Neuronal stem cell (in vitro differentiated cells): ENCODE results near the gene CERS2. TPM values are rescaled to one million over a fixed set of nuclear protein-coding genes. Genes with fewer than 3 reads are reported as not detected.
A peak's percentile ranks its signal among the peaks of the same experiment; 100 is the strongest.

Experiments
- DNase-seq: peaks from one replicate; pipeline ENCODE4 v3.0.0-alpha.2; 2013; ENCODE audit warnings: low spot score
- H2AFZ ChIP-seq: one replicate; pipeline ENCODE4 v1.6.1; 2013; ENCODE audit warnings: mild to moderate bottlenecking, low read length, inconsistent platforms
- H2AK5ac ChIP-seq: 2 replicates; pipeline ENCODE4 v1.6.1; 2013; ENCODE audit warnings: low read depth, mild to moderate bottlenecking, inconsistent platforms, low read length, moderate library complexity, mixed read lengths
- H2BK120ac ChIP-seq: 2 replicates; pipeline ENCODE4 v1.6.1; 2013; ENCODE audit warnings: low read depth, mild to moderate bottlenecking, inconsistent platforms, low read length, moderate library complexity, mixed read lengths
- H2BK12ac ChIP-seq: one replicate; pipeline ENCODE4 v1.6.1; 2013; ENCODE audit warnings: low read length, inconsistent platforms
- H2BK15ac ChIP-seq: 2 replicates; pipeline ENCODE4 v1.6.1; 2013; ENCODE audit warnings: mild to moderate bottlenecking, low read length, inconsistent platforms, mixed read lengths
- H2BK5ac ChIP-seq: one replicate; pipeline ENCODE4 v1.6.1; 2013; ENCODE audit warnings: inconsistent platforms, mild to moderate bottlenecking, low read length, moderate library complexity
- H3K14ac ChIP-seq: one replicate; pipeline ENCODE4 v1.6.1; 2013; ENCODE audit warnings: low read length, inconsistent platforms
- H3K18ac ChIP-seq: 2 replicates; pipeline ENCODE4 v1.6.1; 2013; ENCODE audit warnings: low read length, inconsistent platforms
- H3K23ac ChIP-seq: 2 replicates; pipeline ENCODE4 v1.6.1; 2013; ENCODE audit warnings: low read depth, mild to moderate bottlenecking, mixed read lengths, low read length, inconsistent platforms; ENCODE audit not compliant: poor library complexity
- H3K27ac ChIP-seq: replicated peaks from 3 replicates; pipeline ENCODE4 v1.5.1; 2013; ENCODE audit warnings: low read length, inconsistent platforms
- H3K27me3 ChIP-seq, 3 experiments: 2 replicates each; pipeline ENCODE4 v1.6.1; 2013; ENCODE audit warnings: low read length in 3 of 3, mild to moderate bottlenecking in 2 of 3, inconsistent platforms in 1 of 3, low read depth in 1 of 3, mixed read lengths in 1 of 3, moderate library complexity in 1 of 3; ENCODE audit not compliant: control insufficient read depth in 3 of 3, insufficient read depth in 3 of 3
- H3K36me3 ChIP-seq, 2 donors: replicated peaks in 1 of 2; 2 replicates each; pipeline ENCODE4 v1.6.1; 2013; ENCODE audit warnings: low read length in 2 of 2; ENCODE audit not compliant: control insufficient read depth in 2 of 2, insufficient read depth in 2 of 2
- H3K4ac ChIP-seq: 2 replicates; pipeline ENCODE4 v1.6.1; 2013; ENCODE audit warnings: inconsistent platforms, mild to moderate bottlenecking, low read length, moderate library complexity
- H3K4me1 ChIP-seq, 2 donors: 1 replicate in 1 of 2; 2 replicates in 1 of 2; pipeline ENCODE4 v1.6.1; 2013; ENCODE audit warnings: low read length in 2 of 2, low read depth in 1 of 2; ENCODE audit not compliant: control insufficient read depth in 2 of 2, insufficient read depth in 1 of 2
- H3K4me2 ChIP-seq: one replicate; pipeline ENCODE4 v1.6.1; 2013; ENCODE audit warnings: mild to moderate bottlenecking, low read length, inconsistent platforms; ENCODE audit not compliant: insufficient read depth, poor library complexity, severe bottlenecking
- H3K4me3 ChIP-seq, 2 donors: 2 replicates each; pipeline ENCODE4 v1.5.1; 2013; ENCODE audit warnings: low read length in 2 of 2, mild to moderate bottlenecking in 2 of 2, inconsistent platforms in 1 of 2, moderate library complexity in 1 of 2
- H3K79me1 ChIP-seq: one replicate; pipeline ENCODE4 v1.6.1; 2013; ENCODE audit warnings: low read depth, mild to moderate bottlenecking, inconsistent platforms, low read length, moderate library complexity
- H3K9ac ChIP-seq: one replicate; pipeline ENCODE4 v1.6.1; 2013; ENCODE audit warnings: mild to moderate bottlenecking, low read depth, low read length, inconsistent platforms; ENCODE audit not compliant: poor library complexity
- H3K9me3 ChIP-seq, 2 donors: replicated peaks in 1 of 2; 2 replicates each; pipeline versions ENCODE3 to v1.6.1; 2013; ENCODE audit warnings: low read length in 2 of 2, mild to moderate bottlenecking in 2 of 2, inconsistent platforms in 1 of 2, low read depth in 1 of 2, mixed read lengths in 1 of 2, moderate library complexity in 1 of 2; ENCODE audit not compliant: control insufficient read depth in 2 of 2, insufficient read depth in 1 of 2
- H4K8ac ChIP-seq: one replicate; pipeline ENCODE4 v1.6.1; 2013; ENCODE audit warnings: low read depth, mild to moderate bottlenecking, inconsistent platforms, low read length, moderate library complexity
- H4K91ac ChIP-seq: one replicate; pipeline ENCODE4 v1.6.1; 2013; ENCODE audit warnings: low read length, low read depth, mild to moderate bottlenecking, inconsistent platforms; ENCODE audit not compliant: poor library complexity
- WGBS, 2 donors: extraction: QIAGEN DNeasy Blood & Tissue Kit; methylation state at CpG; one replicate each; pipeline ENCODE4 v1.1.7; 2013; ENCODE audit warnings: missing lambda C conversion rate in 2 of 2, mixed read lengths in 1 of 2; ENCODE audit not compliant: insufficient read length in 2 of 2, insufficient replicate concordance in 1 of 2; ENCODE audit errors: extremely low coverage in 2 of 2; 5-methylcytosine and 5-hydroxymethylcytosine counted together
- small RNA-seq: library from polyadenylated mRNA; stranded (forward); fragments of <200 nt; extraction: miRNeasy Mini kit (QIAGEN cat#:217004); gene quantifications from one replicate; pipeline ENCODE3, GENCODE V24; 2013; ENCODE audit not compliant: insufficient read depth

The CERS2 gene

DNA sequence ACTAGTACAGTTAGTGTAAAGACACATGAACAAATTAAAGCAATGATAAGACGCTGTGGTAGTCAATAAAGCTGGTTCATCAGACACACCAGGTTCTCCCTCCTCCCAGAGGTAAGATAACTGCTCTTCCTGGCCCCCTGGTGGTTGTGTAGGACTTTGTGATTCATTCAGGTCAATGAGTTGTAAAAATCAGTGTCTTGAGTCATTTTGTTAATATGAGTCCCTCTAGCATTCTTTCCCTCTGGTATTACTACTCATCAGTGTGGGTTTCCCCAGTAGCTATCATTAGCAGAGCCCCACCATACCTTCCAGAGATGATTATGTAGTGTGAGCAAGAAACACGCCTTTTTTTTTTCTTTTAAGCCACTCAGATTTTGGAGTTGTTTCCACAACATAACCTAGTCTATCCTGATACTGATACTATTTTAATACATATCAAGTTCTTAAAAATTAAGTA, 52.1 kb downstream of the CERS2 start:
- H4K91ac ChIP-seq, result no peak overlapping the region
- H2BK12ac ChIP-seq, result no peak overlapping the region
- DNase-seq, result peak; percentile 32
- H2AFZ ChIP-seq, result peak overlapping the region; percentile 56
- H3K23ac ChIP-seq, result no peak overlapping the region
- no peak overlapping the region for H3K14ac ChIP-seq
- H3K4me2 ChIP-seq, result no peak overlapping the region
- H3K27me3 ChIP-seq, result no peaks in the 10 kb centered on the region
- H3K27ac ChIP-seq, result no peak overlapping the region
- no peak overlapping the region for H4K8ac ChIP-seq
- H2BK5ac ChIP-seq, result no peak overlapping the region
- H3K9ac ChIP-seq, result no peak overlapping the region
- H3K4me1 ChIP-seq, result peaks cover 0 to 3% of the 10 kb centered on the region in 2 donors
- H3K9me3 ChIP-seq, result no peaks in the 10 kb centered on the region
- no peak overlapping the region for H2AK5ac ChIP-seq
- no peak overlapping the region for H3K4ac ChIP-seq
- H2BK120ac ChIP-seq, result no peak overlapping the region
- H2BK15ac ChIP-seq, result no peak overlapping the region
- no peak overlapping the region for H3K4me3 ChIP-seq
- no peaks in the 10 kb centered on the region for H3K79me1 ChIP-seq
- H3K18ac ChIP-seq, result no peak overlapping the region
- H3K36me3 ChIP-seq, result peaks cover under 1 to 7% of the 10 kb centered on the region in 2 donors
- no CpG with 5 or more reads among the region's 2 CpGs for WGBS, 2 donors

DNA sequence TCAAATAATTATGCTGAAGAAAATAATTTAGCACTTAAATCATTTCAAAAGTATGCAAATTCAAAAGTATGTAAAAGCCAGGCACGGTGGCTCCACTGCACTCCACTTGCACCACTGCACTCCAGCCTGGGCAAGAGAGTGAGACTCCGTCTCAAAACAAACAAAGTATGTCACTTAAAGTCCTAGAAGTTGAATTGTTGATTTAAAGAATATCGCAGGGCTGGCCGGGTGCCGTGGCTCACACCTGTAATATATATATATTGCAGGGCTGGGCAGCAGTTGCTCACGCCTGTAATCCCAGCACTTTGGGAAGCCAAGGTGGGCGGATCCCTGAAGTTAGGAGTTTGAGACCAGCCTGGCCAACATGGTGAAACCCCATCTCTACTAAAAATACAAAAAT, 57.2 kb downstream of the CERS2 start:
- H4K8ac ChIP-seq, result no peak overlapping the region
- H3K4me3 ChIP-seq, result no peak overlapping the region
- no peak overlapping the region for H3K27ac ChIP-seq
- H3K27me3 ChIP-seq, result no peaks in the 10 kb centered on the region
- H3K36me3 ChIP-seq, result no peaks in the 10 kb centered on the region
- H3K9me3 ChIP-seq, result no peaks in the 10 kb centered on the region
- no peaks in the 10 kb centered on the region for H3K79me1 ChIP-seq
- H3K23ac ChIP-seq, result no peak overlapping the region
- no peak for DNase-seq
- H3K18ac ChIP-seq, result no peak overlapping the region
- H2BK120ac ChIP-seq, result no peak overlapping the region
- no peak overlapping the region for H2BK12ac ChIP-seq
- H3K4me1 ChIP-seq, result peaks cover 0 to 1% of the 10 kb centered on the region in 2 donors
- no peak overlapping the region for H3K9ac ChIP-seq
- no peak overlapping the region for H3K4ac ChIP-seq
- no peak overlapping the region for H4K91ac ChIP-seq
- H3K14ac ChIP-seq, result no peak overlapping the region
- no CpG with 5 or more reads among the region's 7 CpGs for WGBS, 2 donors
- no peak overlapping the region for H3K4me2 ChIP-seq
- H2BK15ac ChIP-seq, result no peak overlapping the region
- no peak overlapping the region for H2AFZ ChIP-seq
- no peak overlapping the region for H2BK5ac ChIP-seq
- H2AK5ac ChIP-seq, result no peak overlapping the region

Small RNA genes within 50 kb of the gene (small RNA-seq; reads per million reads assigned to genes)
- not detected for gene RNU6-884P
